Colon (tissue), 2 donors: Measurements from ENCODE around the gene SYF2.

Source experiments
- FAIRE-seq: peaks from 2 replicates; lab custom pipeline; 2012; peaks lifted over from hg19 to GRCh38; lab: Jason Lieb, UNC
- donor health status: control.
- donor health status: control.

The SYF2 gene

GRCh38 chr1:25183126-25183980 lies 48.9 kb downstream of the SYF2 start:
- FAIRE-seq = no peak

- FAIRE-seq = no peak
These were observed 49.7 kb downstream of the SYF2 start for GRCh38 chr1:25182629-25183028.

- FAIRE-seq = no peak
These were observed 51.3 kb downstream of the SYF2 start for GRCh38 chr1:25180996-25181395.

- FAIRE-seq = no peak
These were observed 53.3 kb downstream of the SYF2 start for GRCh38 chr1:25178917-25179561.

GRCh38 chr1:25174730-25175612 lies 57.3 kb downstream of the SYF2 start:
- no peak for FAIRE-seq

- no peak for FAIRE-seq
These were observed 58.0 kb downstream of the SYF2 start for GRCh38 chr1:25174363-25174729.

GRCh38 chr1:25173809-25174340 lies 58.4 kb downstream of the SYF2 start:
- FAIRE-seq = no peak
